Endothelial cell of umbilical vein (primary cell): ENCODE measurements around the gene UBE2E2. TPM values are rescaled to one million over a fixed set of nuclear protein-coding genes. Genes with fewer than 3 reads are reported as not detected.

Source experiments
- BruUV-seq: library from RNA; stranded (reverse); fragments of 400-500 nt; replicated peaks from 2 replicates; lab custom pipeline; 2021; lab: Mats Ljungman, UMichigan
- CTCF ChIA-PET: fragments of 300-600, 350-600 bp; sonication (Branson Sonifier 250); formaldehyde crosslinking; loops from one replicate; lab custom pipeline; 2021; ENCODE audit warnings: antibody characterized with exemption, inconsistent platforms; lab: Charles Lee
- POLR2A ChIA-PET: fragments of 300-600, 350-600 bp; sonication (Branson Sonifier 250); formaldehyde crosslinking; loops from one replicate; lab custom pipeline; 2021; ENCODE audit warnings: antibody characterized with exemption, inconsistent platforms; lab: Charles Lee
- DNase-seq: peaks from one replicate; pipeline ENCODE4 v3.0.0-alpha.2; 2011; ENCODE audit warnings: low read depth, low spot score
- FAIRE-seq: peaks from 2 replicates; lab custom pipeline; 2011; peaks lifted over from hg19 to GRCh38; lab: Jason Lieb, UNC
- H2AFZ ChIP-seq: 2 replicates; pipeline ENCODE4 v1.6.0; 2012; ENCODE audit warnings: low read depth, low read length, control low read depth, inconsistent platforms
- H3K27ac ChIP-seq: 2 replicates; pipeline ENCODE4 v1.5.1; 2011; ENCODE audit warnings: low read depth, mild to moderate bottlenecking, control low read depth, low read length, moderate library complexity; ENCODE audit not compliant: insufficient read depth
- H3K27me3 ChIP-seq, 2 experiments: 2 replicates each; pipeline versions ENCODE4 v1.6.0 to v1.6.1; 2011; ENCODE audit warnings: low read length in 2 of 2, mixed read lengths in 1 of 2; ENCODE audit not compliant: control insufficient read depth in 2 of 2, insufficient read depth in 2 of 2
- H3K36me3 ChIP-seq, 2 experiments: 2 replicates in 1 of 2; 3 replicates in 1 of 2; pipeline ENCODE4 v1.5.1; 2011; ENCODE audit warnings: low read length in 2 of 2, mild to moderate bottlenecking in 1 of 2, moderate library complexity in 1 of 2; ENCODE audit not compliant: control insufficient read depth in 2 of 2, insufficient read depth in 2 of 2; ENCODE audit errors: extremely low read depth in 1 of 2
- H3K4me1 ChIP-seq: 3 replicates; pipeline ENCODE4 v1.5.1; 2011; ENCODE audit warnings: mild to moderate bottlenecking, low read length; ENCODE audit not compliant: control insufficient read depth, insufficient read depth; ENCODE audit errors: extremely low read depth
- H3K4me2 ChIP-seq: 2 replicates; pipeline ENCODE4 v1.6.1; 2011; ENCODE audit warnings: low read length, control low read depth, mixed read lengths; ENCODE audit not compliant: insufficient read depth
- H3K4me3 ChIP-seq, 3 experiments: fragments of 200-600 bp in 1 of 3; sonication (generic), shearing (Covaris generic) in 1 of 3; replicated peaks in 1 of 3; 2 replicates each; pipeline ENCODE4 v1.5.1; 2011 to 2016; ENCODE audit warnings: control low read depth in 3 of 3, low read length in 3 of 3, mild to moderate bottlenecking in 2 of 3, inconsistent platforms in 1 of 3, low read depth in 1 of 3, moderate library complexity in 1 of 3; ENCODE audit not compliant: insufficient read depth in 1 of 3
- H3K79me2 ChIP-seq: 2 replicates; pipeline ENCODE4 v1.6.0; 2012; ENCODE audit warnings: low read length, inconsistent platforms; ENCODE audit not compliant: control insufficient read depth, insufficient read depth
- H3K9ac ChIP-seq: replicated peaks from 2 replicates; pipeline ENCODE3; 2011; ENCODE audit warnings: low read length, control low read depth; ENCODE audit not compliant: insufficient read depth; ENCODE audit errors: extremely low read depth
- H3K9me1 ChIP-seq: replicated peaks from 3 replicates; pipeline ENCODE4 v1.6.0; 2011; ENCODE audit warnings: mild to moderate bottlenecking, low read length; ENCODE audit not compliant: control insufficient read depth, insufficient read depth; ENCODE audit errors: extremely low read depth
- H3K9me3 ChIP-seq: replicated peaks from 2 replicates; pipeline ENCODE4 v1.5.1; 2012; ENCODE audit warnings: low read length, inconsistent platforms; ENCODE audit not compliant: control insufficient read depth, insufficient read depth
- H4K20me1 ChIP-seq: replicated peaks from 2 replicates; pipeline ENCODE3; 2011; ENCODE audit warnings: mild to moderate bottlenecking, low read length; ENCODE audit not compliant: control insufficient read depth, insufficient read depth; ENCODE audit errors: extremely low read depth
- CTCF ChIP-seq, 2 donors: IDR thresholded peaks; 1 replicate in 1 of 2; 2 replicates in 1 of 2; pipeline ENCODE4 v1.5.1; 2011; ENCODE audit warnings: low read length in 2 of 2, mild to moderate bottlenecking in 2 of 2, moderate library complexity in 2 of 2, control low read depth in 1 of 2, inconsistent platforms in 1 of 2, low read depth in 1 of 2; ENCODE audit not compliant: insufficient read depth in 1 of 2; ENCODE audit errors: extremely low read depth in 1 of 2
- EZH2 ChIP-seq: IDR thresholded peaks from 2 replicates; pipeline ENCODE4 v1.6.1; 2012; ENCODE audit warnings: borderline replicate concordance, low read depth, mild to moderate bottlenecking, moderate library complexity, low read length, inconsistent platforms; ENCODE audit not compliant: severe bottlenecking
- FOS ChIP-seq: IDR thresholded peaks from 2 replicates; pipeline ENCODE4 v1.6.1; 2011; ENCODE audit warnings: mild to moderate bottlenecking, low read length, moderate library complexity, borderline replicate concordance; ENCODE audit not compliant: insufficient read depth
- GATA2 ChIP-seq: IDR thresholded peaks from 2 replicates; pipeline ENCODE4 v1.7.0; 2011; ENCODE audit warnings: low read depth, mild to moderate bottlenecking, moderate library complexity, mixed read lengths, low read length; ENCODE audit not compliant: insufficient read length, insufficient read depth
- JUN ChIP-seq: IDR thresholded peaks from 2 replicates; pipeline ENCODE4 v1.6.1; 2011; ENCODE audit warnings: borderline replicate concordance, low read depth; ENCODE audit not compliant: insufficient read length, insufficient read depth
- MAX ChIP-seq: IDR thresholded peaks from 2 replicates; pipeline ENCODE4 v1.6.1; 2011; ENCODE audit not compliant: insufficient read depth, insufficient read length
- MYC ChIP-seq: IDR thresholded peaks from one replicate; pipeline ENCODE4 v1.6.1; 2011; ENCODE audit warnings: mild to moderate bottlenecking, low read depth, low read length
- POLR2A ChIP-seq: IDR thresholded peaks from 2 replicates; pipeline ENCODE4 v1.6.1; 2012; ENCODE audit warnings: low read depth, mild to moderate bottlenecking, control low read depth, low read length
- POLR2AphosphoS5 ChIP-seq: IDR thresholded peaks from 2 replicates; pipeline ENCODE4 v1.6.1; 2012; ENCODE audit warnings: low read depth, mild to moderate bottlenecking, control low read depth, low read length, moderate library complexity; ENCODE audit not compliant: insufficient read depth
- dilution Hi-C: fragments of 300-500 bp; cut with MboI; formaldehyde crosslinking; loops from one replicate; pipeline ENCODE4 v1.15.0; 2019; ENCODE audit warnings: low sequenced_read_pairs; ENCODE audit not compliant: extremely low pct_ligation_motif_present
- intact Hi-C: fragments of 100-400 bp; cut with micrococcal nuclease; formaldehyde crosslinking; loops from one replicate; pipeline ENCODE4 v1.10.0; 2022
- polyA plus RNA-seq, 4 experiments: library from polyadenylated mRNA; depleted of rRNA in 3 of 4; stranded (reverse) in 3 of 4; unstranded in 1 of 4; fragments of >200 nt; gene quantifications; 2 replicates each; pipeline versions ENCODE4 v1.2.1 to v1.2.3, GENCODE V29; 2011 to 2012; ENCODE audit warnings: missing spikeins in 1 of 4
- total RNA-seq: library from RNA; stranded (reverse); gene quantifications from 2 replicates; pipeline ENCODE4 v1.2.3, GENCODE V29; 2021

The UBE2E2 gene
- total and polyA plus RNA-seq, 2 donors (not counting 3 experiments of a cell fraction or from before 2014, with no cell fraction given), result 37.0 to 45.4 TPM

GRCh38 chr3:23444386-23444785, 241.3 kb downstream of the UBE2E2 start:
- CTCF ChIA-PET, result interaction anchor here (1.2 kb wide), 1 partner anchor 10 kb away, joined by 4 read pairs; no protein-coding TSS in a partner anchor
- no peak for FAIRE-seq
- POLR2A ChIA-PET, result no interaction called here

GRCh38 chr3:23446301-23446700, 243.2 kb downstream of the UBE2E2 start:
- dilution Hi-C loops, result no loop called here
- Histone ChIP-seq H3K4me2 (no peak overlapping the region), H3K36me3 (no peaks in the 10 kb centered on the region), H2AFZ (no peak overlapping the region), H3K27ac (no peak overlapping the region), H3K9me3 (no peaks in the 10 kb centered on the region), H3K9me1 (no peaks in the 10 kb centered on the region), H3K27me3 (no peaks in the 10 kb centered on the region), H3K9ac (no peak overlapping the region), H3K4me1 (no peaks in the 10 kb centered on the region), H3K4me3 (no peak overlapping the region), H3K79me2 (no peaks in the 10 kb centered on the region), H4K20me1 (no peaks in the 10 kb centered on the region)
- no peak for TF ChIP-seq POLR2AphosphoS5
- TF ChIP-seq MAX, result no peak
- no peak for TF ChIP-seq POLR2A
- no peak for TF ChIP-seq CTCF (IDR thresholded peaks at IDR 0.05; ENCODE audit: extremely low read depth in 1 of 2, insufficient read depth in 1 of 2, low read depth in 1 of 2, low read length in 2 of 2)
- no peak for TF ChIP-seq JUN
- TF ChIP-seq FOS, result no peak
- no peak for TF ChIP-seq EZH2
- TF ChIP-seq GATA2, result no peak
- TF ChIP-seq MYC, result no peak
- POLR2A ChIA-PET, result no interaction called here
- CTCF ChIA-PET, result no interaction called here
- FAIRE-seq (no peak), DNase-seq (no peak)
- intact Hi-C loops, result no loop called here
- BruUV-seq, result no TSS peak

More at GRCh38 chr3:23444386-23444785, 241.3 kb downstream of the UBE2E2 start:
- Histone ChIP-seq H3K9ac (no peak overlapping the region), H3K27me3 (no peaks in the 10 kb centered on the region), H3K9me3 (no peaks in the 10 kb centered on the region), H3K9me1 (no peaks in the 10 kb centered on the region), H3K4me1 (peaks cover 1% of the 10 kb centered on the region), H3K79me2 (no peaks in the 10 kb centered on the region), H3K4me3 (no peak overlapping the region), H3K4me2 (no peak overlapping the region), H2AFZ (no peak overlapping the region), H3K27ac (no peak overlapping the region), H3K36me3 (no peaks in the 10 kb centered on the region), H4K20me1 (no peaks in the 10 kb centered on the region)
- intact Hi-C loops (no loop called here), dilution Hi-C loops (no loop called here)
- no peak for DNase-seq
- TF ChIP-seq JUN, result no peak
- no peak for TF ChIP-seq MAX
- no peak for TF ChIP-seq MYC
- no peak for TF ChIP-seq POLR2AphosphoS5
- no peak for TF ChIP-seq GATA2
- no peak for TF ChIP-seq POLR2A
- TF ChIP-seq EZH2, result no peak
- no peak for TF ChIP-seq FOS
- no TSS peak for BruUV-seq
